GM13977 (cell line): ENCODE results near the gene ELL2.

Experiments
- DNase-seq: peaks from one replicate; pipeline ENCODE4 v3.0.0; 2012; ENCODE audit warnings: low spot score
- CTCF ChIP-seq: IDR thresholded peaks from 2 replicates; pipeline ENCODE4 v1.5.1; 2012; ENCODE audit warnings: mild to moderate bottlenecking, control low read depth; ENCODE audit not compliant: insufficient read depth; ENCODE audit errors: extremely low read depth, missing control alignments
- in situ Hi-C: fragments of 300-500 bp; cut with MboI; formaldehyde crosslinking; loops from one replicate; pipeline ENCODE4 v1.12.0; 2022; ENCODE audit warnings: low sequenced_read_pairs, low pct_unique_long_range_greater_than_20kb, mixed read lengths, inconsistent platforms; ENCODE audit not compliant: unreplicated experiment

Gene ELL2

GRCh38 chr5:95972196-95972595 is 10.5 kb upstream of the ELL2 start:
- TF ChIP-seq CTCF = no peak
- in situ Hi-C loops = loop anchor here (25.0 kb wide), 1 partner anchor 365 kb away; no protein-coding TSS in a partner anchor
- no peak for DNase-seq

GRCh38 chr5:95970359-95970704 is 8.7 kb upstream of the ELL2 start:
- TF ChIP-seq CTCF = no peak
- in situ Hi-C loops = loop anchor here (25.0 kb wide), 1 partner anchor 367 kb away; no protein-coding TSS in a partner anchor
- no peak for DNase-seq

- no peak for TF ChIP-seq CTCF
- in situ Hi-C loops = loop anchor here (25.0 kb wide), 1 partner anchor 367 kb away; no protein-coding TSS in a partner anchor
- DNase-seq = no peak
Measured at GRCh38 chr5:95969651-95970358, 8.2 kb upstream of the ELL2 start.

GRCh38 chr5:95969055-95969454 is 7.4 kb upstream of the ELL2 start:
- DNase-seq = no peak
- TF ChIP-seq CTCF = no peak
- in situ Hi-C loops = loop anchor here (25.0 kb wide), 1 partner anchor 368 kb away; no protein-coding TSS in a partner anchor

GRCh38 chr5:95967236-95967635 is 5.6 kb upstream of the ELL2 start:
- DNase-seq = no peak
- TF ChIP-seq CTCF = no peak
- in situ Hi-C loops = loop anchor here (25.0 kb wide), 1 partner anchor 370 kb away; no protein-coding TSS in a partner anchor

GRCh38 chr5:95966005-95966404 is 4.4 kb upstream of the ELL2 start:
- no peak for DNase-seq
- in situ Hi-C loops = loop anchor here (25.0 kb wide), 1 partner anchor 371 kb away; no protein-coding TSS in a partner anchor

More at GRCh38 chr5:95966005-95966404, 4.4 kb upstream of the ELL2 start:
- TF ChIP-seq CTCF = no peak
